SK-N-SH treated with all-trans-retinoic acid at 6 μM for 48 hours (cell line): ENCODE data around the gene CDRT4.
A peak's percentile ranks its signal among the peaks of the same experiment; 100 is the strongest.

Experiments used
- ATAC-seq: fragments of 200-7000 bp; cut with Tn5 transposase; 3 replicates; pipeline ENCODE4 v1.9.1; 2020; ENCODE audit warnings: mild to moderate bottlenecking, moderate library complexity
- ARNTL ChIP-seq: fragments of 450-650 bp; formaldehyde crosslinking; IDR thresholded peaks from 2 replicates; pipeline ENCODE4 v1.5.0; 2020; ENCODE audit warnings: low read depth, mild to moderate bottlenecking, moderate library complexity, borderline replicate concordance
- BACH2 ChIP-seq: fragments of 250-450 bp; sonication (Bioruptor Pico); IDR thresholded peaks from 2 replicates; pipeline ENCODE4 v1.9.0; 2021; ENCODE audit warnings: mild to moderate bottlenecking, borderline replicate concordance
- CSDC2 ChIP-seq: fragments of 250-450 bp; sonication (Bioruptor Pico); IDR thresholded peaks from 2 replicates; pipeline ENCODE4 v1.5.0; 2020; ENCODE audit warnings: mild to moderate bottlenecking, moderate library complexity
- ESRRG ChIP-seq: fragments of 250-450 bp; sonication (Bioruptor Pico); IDR thresholded peaks from 2 replicates; pipeline ENCODE4 v1.6.1; 2021; ENCODE audit warnings: mild to moderate bottlenecking
- GLIS3 ChIP-seq: fragments of 250-450 bp; sonication (Bioruptor Pico); IDR thresholded peaks from 2 replicates; pipeline ENCODE4 v1.5.0; 2020; ENCODE audit warnings: mild to moderate bottlenecking, moderate library complexity
- ISL1 ChIP-seq: fragments of 250-450 bp; sonication (Bioruptor Pico); IDR thresholded peaks from 2 replicates; pipeline ENCODE4 v2.1.2; 2022; ENCODE audit warnings: mild to moderate bottlenecking, moderate library complexity
- OSR1 ChIP-seq: fragments of 250-450 bp; sonication (Bioruptor Pico); IDR thresholded peaks from 2 replicates; pipeline ENCODE4 v1.8.0; 2022; ENCODE audit warnings: moderate library complexity, mild to moderate bottlenecking, inconsistent platforms
- PATZ1 ChIP-seq: fragments of 250-450 bp; sonication (Bioruptor Pico); IDR thresholded peaks from 2 replicates; pipeline ENCODE4 v1.8.0; 2020; ENCODE audit warnings: mild to moderate bottlenecking, moderate library complexity, borderline replicate concordance
- RARB ChIP-seq: fragments of 250-450 bp; sonication (Bioruptor Pico); IDR thresholded peaks from 2 replicates; pipeline ENCODE4 v1.8.0; 2021; ENCODE audit warnings: mild to moderate bottlenecking, moderate library complexity
- SNAI2 ChIP-seq: fragments of 250-450 bp; sonication (Bioruptor Pico); IDR thresholded peaks from 2 replicates; pipeline ENCODE4 v1.5.0; 2020; ENCODE audit warnings: mild to moderate bottlenecking, moderate library complexity
- TCF4 ChIP-seq: fragments of 250-450 bp; sonication (Bioruptor Pico); IDR thresholded peaks from 2 replicates; pipeline ENCODE4 v1.8.0; 2021; ENCODE audit warnings: mild to moderate bottlenecking, moderate library complexity, borderline replicate concordance
- TOX ChIP-seq: fragments of 250-450 bp; sonication (Bioruptor Pico); IDR thresholded peaks from 2 replicates; pipeline ENCODE4 v1.8.0; 2021; ENCODE audit warnings: mild to moderate bottlenecking, moderate library complexity, borderline replicate concordance
- ZFP3 ChIP-seq: fragments of 250-450 bp; sonication (Bioruptor Pico); IDR thresholded peaks from 2 replicates; pipeline ENCODE4 v1.5.0; 2020; ENCODE audit warnings: mild to moderate bottlenecking, moderate library complexity
- ZFP30 ChIP-seq: fragments of 450-650 bp; formaldehyde crosslinking; IDR thresholded peaks from 2 replicates; pipeline ENCODE4 v1.5.0; 2022; ENCODE audit warnings: mild to moderate bottlenecking, moderate library complexity
- ZNF565 ChIP-seq: fragments of 450-650 bp; formaldehyde crosslinking; conservative IDR thresholded peaks from 2 replicates; pipeline ENCODE4 v1.5.0; 2020; ENCODE audit warnings: low read depth, mild to moderate bottlenecking, moderate library complexity
- ZNF70 ChIP-seq: fragments of 450-650 bp; formaldehyde crosslinking; IDR thresholded peaks from 2 replicates; pipeline ENCODE4 v1.5.0; 2020; ENCODE audit warnings: mild to moderate bottlenecking, moderate library complexity
- ZNF8 ChIP-seq: fragments of 450-650 bp; formaldehyde crosslinking; IDR thresholded peaks from 2 replicates; pipeline ENCODE4 v1.5.0; 2020; ENCODE audit warnings: mild to moderate bottlenecking, moderate library complexity
- TF ChIP-seq, protein P1 (sequence below): fragments of 250-450 bp; sonication (Bioruptor Pico); IDR thresholded peaks from 2 replicates; pipeline ENCODE4 v1.5.0; 2020; ENCODE audit warnings: mild to moderate bottlenecking, moderate library complexity
- TF ChIP-seq, protein P2 (sequence below): fragments of 250-450 bp; sonication (Bioruptor Pico); IDR thresholded peaks from 2 replicates; pipeline ENCODE4 v1.5.1; 2021; ENCODE audit warnings: mild to moderate bottlenecking, moderate library complexity
- TF ChIP-seq, protein P3 (sequence below): fragments of 250-450 bp; sonication (Bioruptor Pico); IDR thresholded peaks from 2 replicates; pipeline ENCODE4 v1.8.0; 2021; ENCODE audit warnings: low read depth, mild to moderate bottlenecking, moderate library complexity, borderline replicate concordance

The CDRT4 gene

GRCh38 chr17:15397620-15398019, 69.8 kb downstream of the CDRT4 start:
- no peak for TF ChIP-seq RARB (CRISPR knock-in tag)
- TF ChIP-seq, protein P1, sequence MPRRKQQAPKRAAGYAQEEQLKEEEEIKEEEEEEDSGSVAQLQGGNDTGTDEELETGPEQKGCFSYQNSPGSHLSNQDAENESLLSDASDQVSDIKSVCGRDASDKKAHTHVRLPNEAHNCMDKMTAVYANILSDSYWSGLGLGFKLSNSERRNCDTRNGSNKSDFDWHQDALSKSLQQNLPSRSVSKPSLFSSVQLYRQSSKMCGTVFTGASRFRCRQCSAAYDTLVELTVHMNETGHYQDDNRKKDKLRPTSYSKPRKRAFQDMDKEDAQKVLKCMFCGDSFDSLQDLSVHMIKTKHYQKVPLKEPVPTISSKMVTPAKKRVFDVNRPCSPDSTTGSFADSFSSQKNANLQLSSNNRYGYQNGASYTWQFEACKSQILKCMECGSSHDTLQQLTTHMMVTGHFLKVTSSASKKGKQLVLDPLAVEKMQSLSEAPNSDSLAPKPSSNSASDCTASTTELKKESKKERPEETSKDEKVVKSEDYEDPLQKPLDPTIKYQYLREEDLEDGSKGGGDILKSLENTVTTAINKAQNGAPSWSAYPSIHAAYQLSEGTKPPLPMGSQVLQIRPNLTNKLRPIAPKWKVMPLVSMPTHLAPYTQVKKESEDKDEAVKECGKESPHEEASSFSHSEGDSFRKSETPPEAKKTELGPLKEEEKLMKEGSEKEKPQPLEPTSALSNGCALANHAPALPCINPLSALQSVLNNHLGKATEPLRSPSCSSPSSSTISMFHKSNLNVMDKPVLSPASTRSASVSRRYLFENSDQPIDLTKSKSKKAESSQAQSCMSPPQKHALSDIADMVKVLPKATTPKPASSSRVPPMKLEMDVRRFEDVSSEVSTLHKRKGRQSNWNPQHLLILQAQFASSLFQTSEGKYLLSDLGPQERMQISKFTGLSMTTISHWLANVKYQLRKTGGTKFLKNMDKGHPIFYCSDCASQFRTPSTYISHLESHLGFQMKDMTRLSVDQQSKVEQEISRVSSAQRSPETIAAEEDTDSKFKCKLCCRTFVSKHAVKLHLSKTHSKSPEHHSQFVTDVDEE (CRISPR knock-in tag) = no peak
- no peak for TF ChIP-seq ESRRG (CRISPR knock-in tag)
- no peak for TF ChIP-seq ARNTL (CRISPR knock-in tag)
- TF ChIP-seq CSDC2 (CRISPR knock-in tag) = no peak
- no peak for TF ChIP-seq TOX (CRISPR knock-in tag)
- TF ChIP-seq OSR1 = no peak
- ATAC-seq = peak; percentile 60

- ATAC-seq = no peak
- TF ChIP-seq, protein P2, sequence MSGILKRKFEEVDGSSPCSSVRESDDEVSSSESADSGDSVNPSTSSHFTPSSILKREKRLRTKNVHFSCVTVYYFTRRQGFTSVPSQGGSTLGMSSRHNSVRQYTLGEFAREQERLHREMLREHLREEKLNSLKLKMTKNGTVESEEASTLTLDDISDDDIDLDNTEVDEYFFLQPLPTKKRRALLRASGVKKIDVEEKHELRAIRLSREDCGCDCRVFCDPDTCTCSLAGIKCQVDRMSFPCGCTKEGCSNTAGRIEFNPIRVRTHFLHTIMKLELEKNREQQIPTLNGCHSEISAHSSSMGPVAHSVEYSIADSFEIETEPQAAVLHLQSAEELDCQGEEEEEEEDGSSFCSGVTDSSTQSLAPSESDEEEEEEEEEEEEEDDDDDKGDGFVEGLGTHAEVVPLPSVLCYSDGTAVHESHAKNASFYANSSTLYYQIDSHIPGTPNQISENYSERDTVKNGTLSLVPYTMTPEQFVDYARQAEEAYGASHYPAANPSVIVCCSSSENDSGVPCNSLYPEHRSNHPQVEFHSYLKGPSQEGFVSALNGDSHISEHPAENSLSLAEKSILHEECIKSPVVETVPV (CRISPR knock-in tag) = no peak
- TF ChIP-seq RARB (CRISPR knock-in tag) (no peak), BACH2 (CRISPR knock-in tag) (no peak), SNAI2 (no peak), ISL1 (CRISPR knock-in tag) (no peak), CSDC2 (CRISPR knock-in tag) (no peak)
- TF ChIP-seq, all 23 proteins: peak for 0
Observed at GRCh38 chr17:15395091-15395490, 72.3 kb downstream of the CDRT4 start.

- no peak for TF ChIP-seq BACH2 (CRISPR knock-in tag)
- TF ChIP-seq ZNF8 (CRISPR knock-in tag) = no peak
- TF ChIP-seq, protein P3, sequence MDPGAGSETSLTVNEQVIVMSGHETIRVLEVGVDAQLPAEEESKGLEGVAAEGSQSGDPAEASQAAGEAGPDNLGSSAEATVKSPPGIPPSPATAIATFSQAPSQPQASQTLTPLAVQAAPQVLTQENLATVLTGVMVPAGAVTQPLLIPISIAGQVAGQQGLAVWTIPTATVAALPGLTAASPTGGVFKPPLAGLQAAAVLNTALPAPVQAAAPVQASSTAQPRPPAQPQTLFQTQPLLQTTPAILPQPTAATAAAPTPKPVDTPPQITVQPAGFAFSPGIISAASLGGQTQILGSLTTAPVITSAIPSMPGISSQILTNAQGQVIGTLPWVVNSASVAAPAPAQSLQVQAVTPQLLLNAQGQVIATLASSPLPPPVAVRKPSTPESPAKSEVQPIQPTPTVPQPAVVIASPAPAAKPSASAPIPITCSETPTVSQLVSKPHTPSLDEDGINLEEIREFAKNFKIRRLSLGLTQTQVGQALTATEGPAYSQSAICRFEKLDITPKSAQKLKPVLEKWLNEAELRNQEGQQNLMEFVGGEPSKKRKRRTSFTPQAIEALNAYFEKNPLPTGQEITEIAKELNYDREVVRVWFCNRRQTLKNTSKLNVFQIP = no peak
- TF ChIP-seq CSDC2 (CRISPR knock-in tag) = no peak
- TF ChIP-seq ZFP3 (CRISPR knock-in tag) = no peak
- no peak for TF ChIP-seq ESRRG (CRISPR knock-in tag)
- TF ChIP-seq TCF4 (CRISPR knock-in tag) = no peak
- no peak for TF ChIP-seq ZNF70 (CRISPR knock-in tag)
- no peak for TF ChIP-seq ARNTL (CRISPR knock-in tag)
- TF ChIP-seq PATZ1 (CRISPR knock-in tag) = no peak
- no peak for TF ChIP-seq ZFP30
- no peak for TF ChIP-seq ZNF565 (CRISPR knock-in tag)
- TF ChIP-seq OSR1 = no peak
- TF ChIP-seq GLIS3 (CRISPR knock-in tag) = no peak
- TF ChIP-seq RARB (CRISPR knock-in tag) = no peak
- TF ChIP-seq, protein P1 (CRISPR knock-in tag) = no peak
- TF ChIP-seq, protein P2 (CRISPR knock-in tag) = no peak
- TF ChIP-seq, all 23 proteins: peak for 0
Observed at GRCh38 chr17:15393414-15393813, 74.0 kb downstream of the CDRT4 start.

More at GRCh38 chr17:15393414-15393813, 74.0 kb downstream of the CDRT4 start:
- ATAC-seq = no peak
